Epithelial cell of prostate (primary cell): Measurements from ENCODE around the gene TPO.
"Not testable (repeated sequence)": the region's sequence is repeated elsewhere in the genome, so short reads cannot be mapped to it uniquely, and the experiment has no call there.

Source experiments
- DNase-seq: peaks from one replicate; pipeline ENCODE4 v3.0.0-alpha.2; 2011; ENCODE audit warnings: low read depth, low spot score
- H3K27ac ChIP-seq: fragments of 450-650 bp; 2 replicates; pipeline ENCODE4 v1.5.1; 2017; ENCODE audit warnings: mild to moderate bottlenecking

Gene TPO

GRCh38 chr2:1413156-1413710, at the start of gene TPO:
Gene TPO (plus strand): TSS chr2:1413463. CDS start chr2:1414409, 946 bp downstream.
- no peak within 1 kb of the TSS for H3K27ac ChIP-seq
- DNase-seq = no peak

- H3K27ac ChIP-seq = no peak overlapping the region
- DNase-seq = no peak
Observed at GRCh38 chr2:1366546-1367134, 46.6 kb upstream of the TPO start.

GRCh38 chr2:1367601-1368000, 45.7 kb upstream of the TPO start:
- no peak for DNase-seq
- no peak overlapping the region for H3K27ac ChIP-seq

DNA sequence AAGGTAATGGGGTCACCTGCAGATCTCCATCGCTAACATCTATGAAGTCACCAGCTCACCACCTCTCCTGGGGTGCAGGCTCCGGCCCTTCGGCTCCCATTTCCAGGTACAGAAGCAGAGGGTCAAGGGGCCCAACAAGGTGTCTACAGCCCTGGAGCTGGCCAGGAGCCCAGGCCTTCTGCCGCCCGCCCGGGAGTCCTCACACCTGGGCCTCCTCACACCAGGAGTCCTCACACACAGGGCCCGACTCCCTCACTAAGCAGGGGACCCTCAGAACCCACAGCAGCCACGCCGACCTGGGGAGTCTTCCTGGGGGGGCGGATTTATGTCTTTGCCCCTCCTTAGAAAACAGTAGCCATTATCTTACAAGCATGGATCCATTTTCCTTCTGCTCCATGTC, 43.4 kb upstream of the TPO start:
- no peak overlapping the region for H3K27ac ChIP-seq
- no peak for DNase-seq

GRCh38 chr2:1370461-1370860, 42.8 kb upstream of the TPO start:
- no peak overlapping the region for H3K27ac ChIP-seq

GRCh38 chr2:1371082-1371481, 42.2 kb upstream of the TPO start:
- no peak overlapping the region for H3K27ac ChIP-seq
- no peak for DNase-seq

More at GRCh38 chr2:1370461-1370860, 42.8 kb upstream of the TPO start:
- DNase-seq = no peak

DNA sequence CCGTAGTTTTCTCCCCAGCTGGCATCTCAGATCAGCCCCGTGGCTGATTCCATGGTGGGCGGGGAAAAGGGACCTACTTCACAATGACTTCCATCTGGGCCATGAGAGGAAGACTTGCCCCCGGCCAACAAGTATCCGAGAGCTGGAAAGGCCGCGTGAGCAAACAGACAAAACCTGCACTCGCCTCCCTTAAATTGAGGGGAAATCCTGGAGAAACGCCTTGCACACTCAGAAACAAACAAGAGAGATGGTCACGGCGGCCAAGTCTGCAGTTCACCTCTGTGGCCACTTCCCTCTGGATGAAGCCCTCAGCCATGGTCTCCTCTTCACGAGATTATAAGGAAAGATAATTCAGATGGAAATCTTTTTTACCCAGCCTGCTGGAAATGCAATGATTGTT, 39.4 kb upstream of the TPO start:
- no peak for DNase-seq
- no peak overlapping the region for H3K27ac ChIP-seq

DNA sequence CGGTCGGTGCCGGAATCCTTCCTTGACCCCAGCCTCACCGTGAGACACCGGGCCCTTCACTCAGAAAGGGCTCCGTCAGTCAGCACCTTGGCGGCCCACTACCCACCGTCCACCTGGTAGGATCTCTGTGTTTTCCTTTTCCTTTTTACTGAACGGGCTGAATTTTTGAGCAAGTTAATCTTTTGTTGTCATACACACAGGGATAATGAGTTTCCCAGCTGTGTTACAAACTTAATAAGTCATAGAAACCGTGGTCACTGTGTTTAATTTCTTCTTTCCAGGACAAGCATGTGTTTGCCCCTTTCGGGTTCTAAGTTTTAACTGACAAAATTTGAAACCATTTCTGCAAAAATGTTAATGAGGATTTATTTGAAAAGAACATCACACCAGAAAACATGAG, 39.0 kb upstream of the TPO start:
- no peak overlapping the region for H3K27ac ChIP-seq
- no peak for DNase-seq

- H3K27ac ChIP-seq = no peak overlapping the region
- DNase-seq = no peak
Observed at GRCh38 chr2:1375794-1376193, 37.5 kb upstream of the TPO start.

GRCh38 chr2:1377473-1377872, 35.8 kb upstream of the TPO start:
- DNase-seq = no peak
- no peak overlapping the region for H3K27ac ChIP-seq

DNA sequence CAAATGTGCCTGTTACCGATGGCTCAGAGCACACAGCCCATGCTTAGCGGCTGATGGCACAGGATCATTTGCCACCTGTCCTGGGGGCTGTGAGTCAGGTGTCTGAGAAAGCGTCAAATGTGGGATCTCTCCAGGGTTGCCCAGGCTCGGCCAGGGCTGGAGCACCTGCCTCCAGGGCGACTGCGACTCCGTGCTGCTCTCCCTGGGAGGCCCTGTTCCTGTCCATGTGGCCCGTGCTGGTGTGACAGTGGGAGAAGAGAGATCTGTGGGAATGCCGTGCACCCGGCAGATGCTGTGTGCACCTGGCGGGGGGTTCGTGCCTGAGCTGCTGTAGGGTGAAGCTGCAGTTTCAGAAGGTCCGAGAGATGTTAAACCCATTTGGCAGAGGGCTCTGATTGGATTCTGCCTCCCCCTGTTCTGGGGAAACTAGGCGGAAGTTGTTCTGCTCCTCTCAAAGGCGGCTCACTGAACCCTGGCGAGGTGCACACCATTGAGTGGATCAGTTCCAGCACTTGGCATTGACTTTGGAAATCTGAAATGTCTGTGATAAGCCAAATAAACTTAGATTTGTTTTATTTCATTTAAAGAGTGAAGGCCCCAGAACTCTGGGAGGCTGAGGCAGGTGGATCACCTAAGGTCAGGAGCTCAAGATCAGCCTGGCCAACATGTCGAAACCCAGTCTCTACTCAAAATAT, 34.7 kb upstream of the TPO start:
- DNase-seq = no peak
- no peak overlapping the region for H3K27ac ChIP-seq

DNA sequence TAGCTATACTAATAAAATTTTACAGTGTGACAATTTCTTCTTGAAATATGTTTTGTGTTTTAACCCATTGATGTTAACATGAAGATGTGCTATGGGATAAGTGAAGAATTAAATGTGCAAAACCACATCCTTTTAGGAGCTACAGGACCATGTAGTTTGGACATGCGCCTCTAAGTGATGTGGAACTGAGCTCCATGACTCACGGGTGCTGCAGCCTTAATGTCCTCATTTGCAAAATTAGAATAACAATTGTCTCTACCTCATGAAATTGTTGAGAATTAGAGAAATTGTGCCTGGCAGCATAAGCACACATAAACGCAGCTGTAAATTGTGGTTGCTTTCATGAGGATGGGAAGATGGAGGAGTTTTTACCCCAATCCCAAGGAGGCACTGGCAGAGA, 31.6 kb upstream of the TPO start:
- no peak overlapping the region for H3K27ac ChIP-seq
- DNase-seq = no peak

- H3K27ac ChIP-seq, DNase-seq: not testable (repeated sequence)
Observed at GRCh38 chr2:1387954-1388725, 25.1 kb upstream of the TPO start.

- not testable (repeated sequence) for H3K27ac ChIP-seq, DNase-seq
Observed at GRCh38 chr2:1390118-1390517, 23.1 kb upstream of the TPO start.

- DNase-seq = no peak
- no peak overlapping the region for H3K27ac ChIP-seq
Observed at GRCh38 chr2:1393321-1393720, 19.9 kb upstream of the TPO start.

- H3K27ac ChIP-seq = no peak overlapping the region
- no peak for DNase-seq
Observed at GRCh38 chr2:1394709-1395408, 18.4 kb upstream of the TPO start.

GRCh38 chr2:1397350-1397749, 15.9 kb upstream of the TPO start:
- DNase-seq = no peak

GRCh38 chr2:1398191-1398590, 15.1 kb upstream of the TPO start:
- no peak overlapping the region for H3K27ac ChIP-seq
- no peak for DNase-seq

More at GRCh38 chr2:1397350-1397749, 15.9 kb upstream of the TPO start:
- H3K27ac ChIP-seq = no peak overlapping the region

GRCh38 chr2:1400943-1401735, 12.1 kb upstream of the TPO start:
- no peak overlapping the region for H3K27ac ChIP-seq
- no peak for DNase-seq

DNA sequence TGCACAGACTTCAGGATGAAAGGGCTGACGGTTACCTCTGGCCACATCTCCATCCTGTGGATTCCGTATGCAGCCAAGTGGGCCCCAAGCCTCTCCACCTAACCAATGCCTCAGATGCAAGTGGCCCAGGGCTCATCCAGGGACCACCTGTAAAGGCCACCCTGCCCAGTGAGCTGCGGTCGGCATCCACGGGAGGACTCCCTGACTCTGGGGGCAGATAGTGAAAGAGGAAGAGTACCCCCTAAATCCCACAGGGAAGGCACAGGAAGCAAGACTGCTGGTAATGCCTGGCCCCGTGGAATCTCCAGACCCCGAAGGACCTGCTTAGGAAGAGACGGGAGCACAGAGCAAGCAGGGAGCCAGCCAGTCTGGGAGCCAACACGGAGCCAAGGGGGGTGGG, 11.2 kb upstream of the TPO start:
- DNase-seq = no peak
- no peak overlapping the region for H3K27ac ChIP-seq
